Endothelial cell (in vitro differentiated cells): Measurements from ENCODE around the gene DNER. TPM values are rescaled to one million over a fixed set of nuclear protein-coding genes. Genes with fewer than 3 reads are reported as not detected.
"Not testable (repeated sequence)": the region's sequence is repeated elsewhere in the genome, so short reads cannot be mapped to it uniquely, and the experiment has no call there.

Experiments
- DNase-seq: peaks from one replicate; pipeline ENCODE4 v3.0.0; 2021; ENCODE audit warnings: low spot score
- H3K27ac Mint-ChIP-seq: one replicate; pipeline ENCODE4 v1.8.0; 2021; ENCODE audit warnings: mixed read lengths, inconsistent platforms; ENCODE audit not compliant: unreplicated experiment
- H3K27me3 Mint-ChIP-seq: one replicate; pipeline ENCODE4 v1.8.0; 2021; ENCODE audit warnings: mild to moderate bottlenecking, moderate library complexity, mixed read lengths, inconsistent platforms; ENCODE audit not compliant: unreplicated experiment
- H3K36me3 Mint-ChIP-seq: one replicate; pipeline ENCODE4 v1.8.0; 2021; ENCODE audit warnings: mild to moderate bottlenecking, low read depth, mixed read lengths, inconsistent platforms; ENCODE audit not compliant: unreplicated experiment
- H3K4me1 Mint-ChIP-seq: one replicate; pipeline ENCODE4 v1.8.0; 2021; ENCODE audit warnings: mild to moderate bottlenecking, mixed read lengths, inconsistent platforms; ENCODE audit not compliant: unreplicated experiment
- H3K4me3 Mint-ChIP-seq: one replicate; pipeline ENCODE4 v1.8.0; 2021; ENCODE audit warnings: mild to moderate bottlenecking, mixed read lengths, inconsistent platforms; ENCODE audit not compliant: unreplicated experiment
- H3K9me3 Mint-ChIP-seq: one replicate; pipeline ENCODE4 v1.8.0; 2021; ENCODE audit warnings: mixed read lengths, inconsistent platforms; ENCODE audit not compliant: unreplicated experiment
- CTCF ChIP-seq: fragments of 200-600 bp; sonication (generic); IDR thresholded peaks from one replicate; pipeline ENCODE4 v1.5.0; 2021; ENCODE audit warnings: antibody characterized with exemption; ENCODE audit not compliant: unreplicated experiment
- total RNA-seq: library from RNA; stranded (reverse); fragmentation: NEBNext Ultra II Directional; extraction: Animal tissue kit (Norgen Biotek cat#: 25700); gene quantifications from one replicate; pipeline ENCODE4 v1.2.1, GENCODE V29; 2021; ENCODE audit not compliant: unreplicated experiment

The DNER gene
- total RNA-seq, 1 donor from 2014 or later = 0.15 TPM

- Mint-ChIP-seq H3K9me3 (no peaks in the 10 kb centered on the region), H3K27ac (no peak overlapping the region), H3K36me3 (peaks cover 8% of the 10 kb centered on the region), H3K4me1 (peaks cover 6% of the 10 kb centered on the region), H3K4me3 (no peak overlapping the region), H3K27me3 (peaks cover 1% of the 10 kb centered on the region)
- TF ChIP-seq CTCF = no peak
- no peak for DNase-seq
These were observed 34.6 kb upstream of the DNER start for GRCh38 chr2:229748950-229749349.

- not testable (repeated sequence) for H3K4me1 Mint-ChIP-seq, DNase-seq, H3K27me3 Mint-ChIP-seq, H3K9me3 Mint-ChIP-seq, H3K4me3 Mint-ChIP-seq, H3K27ac Mint-ChIP-seq
- H3K36me3 Mint-ChIP-seq = peaks cover 24% of the 10 kb centered on the region
These were observed 28.3 kb upstream of the DNER start for GRCh38 chr2:229742691-229743090.

GRCh38 chr2:229740279-229740678 is 25.9 kb upstream of the DNER start:
- TF ChIP-seq CTCF = no peak
- Mint-ChIP-seq H3K4me1 (no peaks in the 10 kb centered on the region), H3K4me3 (no peak overlapping the region), H3K36me3 (peaks cover 30% of the 10 kb centered on the region), H3K27ac (no peak overlapping the region), H3K9me3 (no peaks in the 10 kb centered on the region), H3K27me3 (peaks cover 4% of the 10 kb centered on the region)
- DNase-seq = no peak

- Mint-ChIP-seq H3K36me3 (peaks cover 26% of the 10 kb centered on the region), H3K27me3 (peaks cover 5% of the 10 kb centered on the region), H3K4me3 (no peak overlapping the region), H3K9me3 (no peaks in the 10 kb centered on the region), H3K4me1 (peaks cover 5% of the 10 kb centered on the region), H3K27ac (no peak overlapping the region)
- no peak for DNase-seq
- TF ChIP-seq CTCF = no peak
These were observed 23.8 kb upstream of the DNER start for GRCh38 chr2:229738024-229738625.

GRCh38 chr2:229734410-229734809 is 20.1 kb upstream of the DNER start:
- Mint-ChIP-seq H3K9me3 (no peaks in the 10 kb centered on the region), H3K36me3 (peaks cover 16% of the 10 kb centered on the region), H3K4me1 (peaks cover 5% of the 10 kb centered on the region), H3K27ac (no peak overlapping the region), H3K4me3 (no peak overlapping the region), H3K27me3 (peaks cover 3% of the 10 kb centered on the region)
- no peak for DNase-seq
- TF ChIP-seq CTCF = no peak
